ENCODE data around the gene SCG2. TPM values are rescaled to one million over a fixed set of nuclear protein-coding genes. Genes with fewer than 3 reads are reported as not detected.
A peak's percentile ranks its signal among the peaks of the same experiment; 100 is the strongest.

The SCG2 gene
- total RNA-seq, 1 experiment from 2014 or later = 0.11 TPM

GRCh38 chr2:223562078-223562477 is 40.1 kb downstream of the SCG2 start:
- no peak overlapping the region for H3K27ac Mint-ChIP-seq
- peaks cover 8% of the 10 kb centered on the region for H3K4me1 Mint-ChIP-seq
- H3K4me3 Mint-ChIP-seq = no peak overlapping the region
- ChIA-PET CTCF (no interaction called here), POLR2A (no interaction called here)
- ATAC-seq = no peak
- H3K9me3 Mint-ChIP-seq = no peaks in the 10 kb centered on the region
- no peaks in the 10 kb centered on the region for H3K27me3 Mint-ChIP-seq (ENCODE audit: low read depth)
- no peaks in the 10 kb centered on the region for H3K36me3 Mint-ChIP-seq
- TF ChIP-seq GTF2I (CRISPR knock-in tag; conservative IDR thresholded peaks at IDR 0.05) (no peak), MXD4 (CRISPR knock-in tag; IDR thresholded peaks at IDR 0.05; ENCODE audit: borderline replicate concordance) (no peak), NR3C1 (CRISPR knock-in tag; conservative IDR thresholded peaks at IDR 0.05; ENCODE audit: low read depth) (no peak), ZNF416 (CRISPR knock-in tag; IDR thresholded peaks at IDR 0.05) (no peak), E2F4 (CRISPR knock-in tag; IDR thresholded peaks at IDR 0.05; ENCODE audit: borderline replicate concordance, low read depth) (no peak), EMX1 (CRISPR knock-in tag; IDR thresholded peaks at IDR 0.05) (no peak), RELA (CRISPR knock-in tag; IDR thresholded peaks at IDR 0.05; ENCODE audit: borderline replicate concordance) (no peak), ZNF532 (CRISPR knock-in tag; IDR thresholded peaks at IDR 0.05; ENCODE audit: borderline replicate concordance) (no peak), ZNF138 (CRISPR knock-in tag; conservative IDR thresholded peaks at IDR 0.05) (no peak)
- DNase-seq (ENCODE audit: low spot score) = no peak

- H3K9me3 Mint-ChIP-seq = no peaks in the 10 kb centered on the region
- ChIA-PET POLR2A (no interaction called here), CTCF (no interaction called here)
- peaks cover 8% of the 10 kb centered on the region for H3K4me1 Mint-ChIP-seq
- no peaks in the 10 kb centered on the region for H3K36me3 Mint-ChIP-seq
- H3K4me3 Mint-ChIP-seq = no peak overlapping the region
- DNase-seq (ENCODE audit: low spot score) (no peak), ATAC-seq (peak; percentile 30)
- H3K27ac Mint-ChIP-seq = no peak overlapping the region
- H3K27me3 Mint-ChIP-seq (ENCODE audit: low read depth) = no peaks in the 10 kb centered on the region
- TF ChIP-seq FOXJ3 (CRISPR knock-in tag; IDR thresholded peaks at IDR 0.05; ENCODE audit: borderline replicate concordance) (no peak), TCF7 (CRISPR knock-in tag; IDR thresholded peaks at IDR 0.05; ENCODE audit: low read depth) (no peak), ATF1 (CRISPR knock-in tag; IDR thresholded peaks at IDR 0.05) (no peak), ZNF671 (CRISPR knock-in tag; IDR thresholded peaks at IDR 0.05) (no peak), USF1 (CRISPR knock-in tag; IDR thresholded peaks at IDR 0.05) (no peak), ZNF416 (CRISPR knock-in tag; IDR thresholded peaks at IDR 0.05) (no peak), RELA (CRISPR knock-in tag; IDR thresholded peaks at IDR 0.05; ENCODE audit: borderline replicate concordance) (no peak), GRHL2 (CRISPR knock-in tag; IDR thresholded peaks at IDR 0.05; ENCODE audit: insufficient replicate concordance, severe bottlenecking) (no peak), ZNF219 (CRISPR knock-in tag; IDR thresholded peaks at IDR 0.05; ENCODE audit: borderline replicate concordance) (no peak), CDX4 (CRISPR knock-in tag; IDR thresholded peaks at IDR 0.05; ENCODE audit: borderline replicate concordance) (no peak), ATF6 (CRISPR knock-in tag; IDR thresholded peaks at IDR 0.05) (no peak), SP1 (CRISPR knock-in tag; conservative IDR thresholded peaks at IDR 0.05) (no peak), ATF3 (CRISPR knock-in tag; conservative IDR thresholded peaks at IDR 0.05) (no peak)
Measured at GRCh38 chr2:223560749-223561435, 41.3 kb downstream of the SCG2 start.
